Natural killer cell treated with Interleukin-12 subunit alpha and Interleukin-12 subunit beta and Interleukin-15 and Interleukin-18, amount 100 ng/mL, for 72 hours (primary cell): ENCODE results near the gene GPR33. TPM values are rescaled to one million over a fixed set of nuclear protein-coding genes. Genes with fewer than 3 reads are reported as not detected.
"Not testable (repeated sequence)": the region's sequence is repeated elsewhere in the genome, so short reads cannot be mapped to it uniquely, and the experiment has no call there.

ENCODE experiments used
- ATAC-seq, 2 donors: fragments of 150-1000 bp; cut with Tn5 transposase in 1 of 2; sonication (Bioruptor Pico), chemical (Tn5 transposase) in 1 of 2; 2 replicates each; pipeline ENCODE4 v1.10.0; 2021
- DNase-seq: peaks from one replicate; pipeline ENCODE4 v3.0.0; 2022; ENCODE audit warnings: low spot score
- H3K27ac Mint-ChIP-seq, 2 donors: 1 replicate in 1 of 2; 2 replicates in 1 of 2; pipeline ENCODE4 v1.8.0; 2022; ENCODE audit warnings: mixed read lengths in 2 of 2, mild to moderate bottlenecking in 1 of 2, moderate library complexity in 1 of 2
- H3K27me3 Mint-ChIP-seq, 2 donors: 1 replicate in 1 of 2; 2 replicates in 1 of 2; pipeline ENCODE4 v1.8.0; 2022; ENCODE audit warnings: mixed read lengths in 2 of 2
- H3K36me3 Mint-ChIP-seq: one replicate; pipeline ENCODE4 v1.8.0; 2022; ENCODE audit warnings: mixed read lengths
- H3K4me1 Mint-ChIP-seq, 2 donors: 1 replicate in 1 of 2; 2 replicates in 1 of 2; pipeline ENCODE4 v1.8.0; 2022; ENCODE audit warnings: low read depth in 2 of 2, mixed read lengths in 2 of 2, mild to moderate bottlenecking in 1 of 2
- H3K4me3 Mint-ChIP-seq: one replicate; pipeline ENCODE4 v1.8.0; 2022; ENCODE audit warnings: mixed read lengths
- H3K9me3 Mint-ChIP-seq: 2 replicates; pipeline ENCODE4 v1.8.0; 2022; ENCODE audit warnings: mixed read lengths
- total RNA-seq, 2 donors: library from RNA; stranded (reverse); gene quantifications; one replicate each; pipeline ENCODE4 v1.2.3, GENCODE V29; 2022

Gene GPR33
- total RNA-seq, 2 donors from 2014 or later: not detected

DNA sequence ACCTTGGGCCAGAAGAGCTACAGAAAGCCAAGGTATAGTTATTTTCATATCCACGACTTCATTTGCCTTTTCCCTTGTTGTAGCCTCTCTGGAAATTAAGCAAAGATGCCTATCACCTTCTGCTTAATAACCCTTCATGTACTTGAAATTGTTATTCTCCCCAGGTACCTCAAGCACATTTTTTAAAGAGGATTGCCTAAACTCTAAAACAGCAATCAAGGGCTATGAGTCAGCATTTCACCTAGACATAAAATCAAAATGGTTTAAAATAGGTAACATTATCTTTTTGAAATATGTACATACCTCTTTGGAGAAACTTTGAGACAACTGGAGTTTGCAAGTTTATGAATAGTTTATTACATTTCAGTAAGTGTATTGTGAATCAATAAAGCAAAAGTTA lies 42.1 kb downstream of the GPR33 start:
- no peak for ATAC-seq

DNA sequence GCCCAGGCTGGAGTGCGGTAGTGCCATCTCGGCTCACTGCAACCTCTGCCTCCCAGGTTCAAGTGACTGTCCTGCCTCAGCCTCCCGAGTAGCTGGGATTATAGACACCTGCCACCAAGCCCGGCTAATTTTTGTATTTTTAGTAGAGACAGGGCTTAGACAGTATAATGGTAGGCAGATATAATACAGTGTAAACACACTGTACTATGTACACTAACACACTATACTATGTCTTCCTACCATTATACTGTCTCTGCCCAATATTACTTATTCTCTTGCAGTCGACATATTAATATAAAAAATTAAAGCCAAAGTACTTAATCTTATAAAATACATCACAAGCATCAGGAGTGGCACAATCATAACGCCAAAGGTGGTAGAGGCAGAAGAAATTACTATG lies 45.6 kb downstream of the GPR33 start:
- Mint-ChIP-seq H3K9me3 (no peaks in the 10 kb centered on the region), H3K27ac (no peak overlapping the region), H3K27me3 (no peaks in the 10 kb centered on the region), H3K4me1 (no peaks in the 10 kb centered on the region), H3K4me3 (no peak overlapping the region), H3K36me3 (no peaks in the 10 kb centered on the region)
- DNase-seq (no peak), ATAC-seq (no peak)

More for the DNA sequence above, 42.1 kb downstream of the GPR33 start:
- DNase-seq: no peak
- Mint-ChIP-seq H3K36me3 (no peaks in the 10 kb centered on the region), H3K9me3 (no peaks in the 10 kb centered on the region), H3K27me3 (no peaks in the 10 kb centered on the region), H3K4me3 (no peak overlapping the region), H3K4me1 (no peaks in the 10 kb centered on the region), H3K27ac (no peak overlapping the region)

DNA sequence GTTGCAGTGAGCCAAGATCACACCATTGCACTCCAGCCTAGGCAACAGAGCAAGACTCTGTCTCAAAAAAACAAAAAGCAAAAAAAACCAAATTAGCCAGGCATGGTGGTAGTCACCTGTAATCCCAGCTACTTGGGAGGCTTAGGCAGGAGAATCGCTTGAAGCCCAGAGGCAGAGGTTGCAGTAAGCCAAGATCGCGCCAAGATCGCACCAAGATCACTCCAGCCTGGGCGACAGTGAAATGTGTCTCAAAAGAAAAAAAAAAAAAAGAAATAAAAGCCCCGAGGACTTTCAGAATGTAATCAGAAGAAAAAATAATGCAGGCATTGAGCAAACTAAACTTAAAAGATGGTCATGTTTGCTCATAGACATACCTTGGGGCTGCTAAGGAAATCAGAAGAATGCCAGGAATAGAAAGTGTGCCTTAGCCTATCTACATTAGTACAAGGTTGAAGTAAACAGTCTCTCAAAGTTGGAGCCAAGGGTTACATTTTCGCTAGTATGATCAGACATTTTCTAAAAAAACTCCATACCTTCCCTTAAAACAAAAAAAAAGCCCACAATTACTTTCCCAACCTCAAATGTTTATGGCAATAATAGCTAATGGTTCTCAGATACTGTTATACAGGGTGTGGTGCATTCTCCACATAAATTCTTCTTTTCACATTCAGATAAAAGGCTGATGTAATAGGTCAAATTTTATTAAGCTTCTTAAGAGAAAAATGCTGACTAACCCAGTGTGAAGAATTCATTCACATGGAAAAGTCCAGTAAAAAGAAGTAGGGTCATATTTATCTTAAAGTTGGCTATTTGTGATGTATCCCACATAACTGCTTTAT lies 46.3 kb downstream of the GPR33 start:
- H3K36me3 Mint-ChIP-seq: no peaks in the 10 kb centered on the region
- no peaks in the 10 kb centered on the region for H3K27me3 Mint-ChIP-seq
- H3K27ac Mint-ChIP-seq: no peak overlapping the region
- no peak for DNase-seq
- no peaks in the 10 kb centered on the region for H3K9me3 Mint-ChIP-seq
- ATAC-seq: no peak
- H3K4me3 Mint-ChIP-seq: no peak overlapping the region
- H3K4me1 Mint-ChIP-seq: no peaks in the 10 kb centered on the region

DNA sequence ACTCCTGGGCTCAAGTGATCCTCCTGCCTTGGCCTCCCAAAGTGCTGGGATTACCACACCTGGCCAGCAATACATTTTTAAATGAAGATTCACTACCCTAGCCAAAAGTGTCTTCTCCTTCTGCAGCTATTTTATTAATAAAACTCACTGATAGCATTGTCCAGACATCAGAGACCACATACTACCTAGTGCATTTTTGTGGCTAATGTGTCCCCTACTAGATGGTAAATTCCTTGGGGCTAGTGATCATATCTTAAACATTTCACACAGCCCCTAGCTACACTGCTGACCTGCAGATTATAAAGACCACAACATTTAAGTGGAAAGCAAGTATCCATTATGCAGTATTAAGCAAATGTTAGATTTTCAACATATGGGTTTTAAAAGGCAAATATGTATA lies 47.6 kb downstream of the GPR33 start:
- Mint-ChIP-seq H3K27me3 (no peaks in the 10 kb centered on the region), H3K27ac (no peak overlapping the region), H3K4me1 (no peaks in the 10 kb centered on the region), H3K9me3 (no peaks in the 10 kb centered on the region), H3K4me3 (no peak overlapping the region), H3K36me3 (no peaks in the 10 kb centered on the region)
- ATAC-seq (no peak), DNase-seq (no peak)

DNA sequence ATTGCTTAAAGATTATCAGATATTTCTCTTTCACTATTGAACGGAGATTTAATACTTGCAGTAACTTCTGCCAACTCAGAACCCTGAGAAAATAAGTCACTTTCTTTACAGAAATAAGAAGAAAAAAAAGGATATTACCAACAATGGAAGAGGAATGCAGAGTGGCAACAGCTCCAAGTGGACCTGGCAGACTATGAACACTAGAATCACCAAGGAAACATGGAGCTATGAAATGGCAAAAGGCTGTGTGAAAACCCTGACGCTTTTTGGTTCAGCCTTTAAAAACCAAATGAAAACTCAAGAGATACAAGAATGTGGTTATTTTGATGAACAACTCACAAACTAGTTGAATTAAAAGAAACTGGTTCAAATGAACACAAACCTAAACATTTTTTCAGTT lies 48.3 kb downstream of the GPR33 start:
- no peaks in the 10 kb centered on the region for H3K4me1 Mint-ChIP-seq

DNA sequence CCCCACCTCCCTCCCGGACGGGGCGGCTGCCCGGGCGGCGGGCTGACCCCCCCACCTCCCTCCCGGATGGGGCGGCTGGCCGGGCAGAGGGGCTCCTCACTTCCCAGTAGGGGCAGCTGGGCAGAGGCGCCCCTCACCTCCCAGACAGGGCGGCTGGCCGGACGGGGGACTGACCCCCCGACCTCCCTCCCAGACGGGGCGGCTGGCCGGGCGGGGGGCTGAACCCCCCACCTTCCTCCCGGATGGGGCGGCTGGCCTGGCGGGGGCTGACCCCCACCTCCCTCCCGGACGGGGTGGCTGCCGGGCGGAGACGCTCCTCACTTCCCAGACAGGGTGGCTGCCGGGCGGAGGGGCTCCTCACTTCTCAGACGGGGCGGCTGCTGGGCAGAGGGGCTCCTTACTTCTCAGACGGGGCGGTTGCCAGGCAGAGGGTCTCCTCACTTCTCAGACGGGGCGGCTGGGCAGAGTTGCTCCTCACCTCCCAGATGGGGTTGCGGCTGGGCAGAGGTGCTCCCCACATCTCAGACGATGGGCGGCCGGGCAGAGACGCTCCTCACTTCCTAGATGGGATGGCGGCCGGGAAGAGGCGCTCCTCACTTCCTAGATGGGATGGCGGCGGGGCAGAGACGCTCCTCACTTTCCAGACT lies 50.7 kb downstream of the GPR33 start:
- H3K27me3 Mint-ChIP-seq, H3K27ac Mint-ChIP-seq, DNase-seq, H3K4me3 Mint-ChIP-seq, H3K9me3 Mint-ChIP-seq, H3K36me3 Mint-ChIP-seq, ATAC-seq, H3K4me1 Mint-ChIP-seq: not testable (repeated sequence)

More for the DNA sequence above, 48.3 kb downstream of the GPR33 start:
- ATAC-seq (no peak), DNase-seq (no peak)
- no peak overlapping the region for H3K4me3 Mint-ChIP-seq
- H3K27ac Mint-ChIP-seq: no peak overlapping the region
- no peaks in the 10 kb centered on the region for H3K9me3 Mint-ChIP-seq
- no peaks in the 10 kb centered on the region for H3K36me3 Mint-ChIP-seq
- H3K27me3 Mint-ChIP-seq: no peaks in the 10 kb centered on the region

DNA sequence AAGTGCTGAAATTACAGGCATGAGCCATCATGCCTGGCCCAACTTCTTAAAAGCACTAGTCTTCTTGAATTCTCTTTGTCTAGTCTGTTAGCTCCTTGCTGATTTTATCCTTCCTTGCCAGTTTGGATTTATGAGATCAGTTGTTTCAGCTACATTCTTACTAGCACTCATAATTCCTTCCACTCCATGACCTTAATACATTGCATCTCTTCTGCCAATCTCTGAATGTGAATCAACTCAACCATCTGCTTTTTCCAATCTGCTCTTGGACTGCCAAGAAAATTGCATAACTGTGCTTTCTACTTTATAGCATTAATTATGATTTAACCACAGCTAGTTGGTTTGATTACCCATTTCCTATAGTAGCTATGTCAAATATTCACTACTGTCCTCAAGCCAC lies 52.6 kb downstream of the GPR33 start:
- no peaks in the 10 kb centered on the region for H3K9me3 Mint-ChIP-seq

More for the DNA sequence above, 52.6 kb downstream of the GPR33 start:
- Mint-ChIP-seq H3K27me3 (no peaks in the 10 kb centered on the region), H3K4me1 (no peaks in the 10 kb centered on the region), H3K36me3 (peaks cover 5% of the 10 kb centered on the region), H3K4me3 (no peak overlapping the region), H3K27ac (no peak overlapping the region)
- DNase-seq (no peak), ATAC-seq (no peak)

Other genes with a start within 250 kb of the GPR33 start
- gene HEATR5A, start 67.5 kb downstream of the GPR33 start, total RNA-seq: 10 to 100 TPM; 19.9 to 20.0 TPM
- gene DTD2, start 30.5 kb downstream of the GPR33 start, total RNA-seq: 10 to 100 TPM; 15.1 to 16.2 TPM
- gene NUBPL, start 73.4 kb upstream of the GPR33 start, total RNA-seq: 10 to 100 TPM in 1 of 2 donors, 1 to 10 TPM in 1; 9.0 to 12.3 TPM